RWPE2 (cell line): ENCODE data around the gene PAXX.

Experiments used
- ATAC-seq: fragments of 200-7000 bp; cut with Tn5 transposase; 3 replicates; pipeline ENCODE4 v1.9.1; 2021; ENCODE audit warnings: low read depth
- DNase-seq: peaks from one replicate; pipeline ENCODE4 v3.0.0-alpha.2; 2020; ENCODE audit warnings: low spot score
- H3K27ac ChIP-seq: fragments of 450-650 bp; 2 replicates; pipeline ENCODE4 v1.5.1; 2017; ENCODE audit warnings: mild to moderate bottlenecking; ENCODE audit not compliant: poor library complexity, severe bottlenecking
- H3K27me3 ChIP-seq: fragments of 250-450 bp; sonication (Bioruptor Pico); 2 replicates; pipeline ENCODE4 v1.5.1; 2021; ENCODE audit warnings: mild to moderate bottlenecking, moderate library complexity; ENCODE audit not compliant: insufficient read depth, poor library complexity, severe bottlenecking
- H3K36me3 ChIP-seq: fragments of 250-450 bp; sonication (Bioruptor Pico); 2 replicates; pipeline ENCODE4 v1.5.1; 2020; ENCODE audit warnings: low read depth, mild to moderate bottlenecking, moderate library complexity
- H3K4me1 ChIP-seq: fragments of 250-450 bp; sonication (Bioruptor Pico); 2 replicates; pipeline ENCODE4 v1.5.1; 2021; ENCODE audit warnings: mild to moderate bottlenecking, moderate library complexity; ENCODE audit not compliant: insufficient read depth, poor library complexity, severe bottlenecking
- H3K4me3 ChIP-seq: fragments of 250-450 bp; sonication (Bioruptor Pico); 2 replicates; pipeline ENCODE4 v1.5.1; 2021; ENCODE audit warnings: mild to moderate bottlenecking, moderate library complexity; ENCODE audit not compliant: severe bottlenecking
- H3K9me3 ChIP-seq: fragments of 250-450 bp; sonication (Bioruptor Pico); 2 replicates; pipeline ENCODE4 v1.5.1; 2021; ENCODE audit warnings: mild to moderate bottlenecking, moderate library complexity; ENCODE audit not compliant: severe bottlenecking
- TF ChIP-seq, protein P1 (sequence below): fragments of 450-650 bp; IDR thresholded peaks from one replicate; pipeline ENCODE4 v1.5.1; 2017; ENCODE audit warnings: mild to moderate bottlenecking, moderate library complexity; ENCODE audit not compliant: poor library complexity, severe bottlenecking

PAXX gene, protein sequence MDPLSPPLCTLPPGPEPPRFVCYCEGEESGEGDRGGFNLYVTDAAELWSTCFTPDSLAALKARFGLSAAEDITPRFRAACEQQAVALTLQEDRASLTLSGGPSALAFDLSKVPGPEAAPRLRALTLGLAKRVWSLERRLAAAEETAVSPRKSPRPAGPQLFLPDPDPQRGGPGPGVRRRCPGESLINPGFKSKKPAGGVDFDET

GRCh38 chr9:136991993-136992818 is at the start of gene PAXX:
Gene PAXX, plus strand, starts transcription at chr9:136992422. Its CDS starts 22 bp downstream, at chr9:136992444.
- Histone ChIP-seq H3K4me3 (peak within 1 kb of the TSS; percentile 47), H3K27me3 (no peaks in the 10 kb centered on the region), H3K4me1 (peaks cover 6% of the 10 kb centered on the region), H3K27ac (peak within 1 kb of the TSS; percentile 49), H3K9me3 (no peaks in the 10 kb centered on the region), H3K36me3 (peaks cover 4% of the 10 kb centered on the region; the same call in 1 of the 2 replicates)
- peak; percentile 73 for ATAC-seq
- DNase-seq = peak; percentile 94
- TF ChIP-seq, protein P1, sequence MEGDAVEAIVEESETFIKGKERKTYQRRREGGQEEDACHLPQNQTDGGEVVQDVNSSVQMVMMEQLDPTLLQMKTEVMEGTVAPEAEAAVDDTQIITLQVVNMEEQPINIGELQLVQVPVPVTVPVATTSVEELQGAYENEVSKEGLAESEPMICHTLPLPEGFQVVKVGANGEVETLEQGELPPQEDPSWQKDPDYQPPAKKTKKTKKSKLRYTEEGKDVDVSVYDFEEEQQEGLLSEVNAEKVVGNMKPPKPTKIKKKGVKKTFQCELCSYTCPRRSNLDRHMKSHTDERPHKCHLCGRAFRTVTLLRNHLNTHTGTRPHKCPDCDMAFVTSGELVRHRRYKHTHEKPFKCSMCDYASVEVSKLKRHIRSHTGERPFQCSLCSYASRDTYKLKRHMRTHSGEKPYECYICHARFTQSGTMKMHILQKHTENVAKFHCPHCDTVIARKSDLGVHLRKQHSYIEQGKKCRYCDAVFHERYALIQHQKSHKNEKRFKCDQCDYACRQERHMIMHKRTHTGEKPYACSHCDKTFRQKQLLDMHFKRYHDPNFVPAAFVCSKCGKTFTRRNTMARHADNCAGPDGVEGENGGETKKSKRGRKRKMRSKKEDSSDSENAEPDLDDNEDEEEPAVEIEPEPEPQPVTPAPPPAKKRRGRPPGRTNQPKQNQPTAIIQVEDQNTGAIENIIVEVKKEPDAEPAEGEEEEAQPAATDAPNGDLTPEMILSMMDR = no peak

DNA sequence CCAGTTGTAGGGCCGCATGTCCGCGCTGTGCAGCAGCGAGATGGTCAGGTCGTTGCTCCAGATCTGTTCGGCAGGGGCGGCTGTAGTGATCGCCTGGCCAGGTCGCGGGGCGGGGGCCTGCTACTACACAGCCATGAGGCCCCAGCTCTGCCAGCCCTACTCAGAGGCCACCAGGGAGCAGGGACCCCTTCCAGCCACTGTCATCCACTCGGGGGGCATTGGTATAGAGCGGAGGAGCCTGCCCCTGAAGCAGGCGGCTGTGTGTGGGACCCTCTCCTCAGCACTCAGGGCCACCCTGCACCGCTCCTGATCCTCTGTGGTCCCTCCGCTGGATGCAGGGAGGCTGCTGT is 49.4 kb upstream of the PAXX start:
- Histone ChIP-seq H3K27ac (peak overlapping the region; percentile 69), H3K4me3 (peak overlapping the region; percentile 98), H3K4me1 (peaks cover 3% of the 10 kb centered on the region), H3K36me3 (peaks cover 31% of the 10 kb centered on the region), H3K9me3 (no peaks in the 10 kb centered on the region), H3K27me3 (no peaks in the 10 kb centered on the region)
- DNase-seq (peak; percentile 58), ATAC-seq (no peak)
- TF ChIP-seq, protein P1 = no peak

DNA sequence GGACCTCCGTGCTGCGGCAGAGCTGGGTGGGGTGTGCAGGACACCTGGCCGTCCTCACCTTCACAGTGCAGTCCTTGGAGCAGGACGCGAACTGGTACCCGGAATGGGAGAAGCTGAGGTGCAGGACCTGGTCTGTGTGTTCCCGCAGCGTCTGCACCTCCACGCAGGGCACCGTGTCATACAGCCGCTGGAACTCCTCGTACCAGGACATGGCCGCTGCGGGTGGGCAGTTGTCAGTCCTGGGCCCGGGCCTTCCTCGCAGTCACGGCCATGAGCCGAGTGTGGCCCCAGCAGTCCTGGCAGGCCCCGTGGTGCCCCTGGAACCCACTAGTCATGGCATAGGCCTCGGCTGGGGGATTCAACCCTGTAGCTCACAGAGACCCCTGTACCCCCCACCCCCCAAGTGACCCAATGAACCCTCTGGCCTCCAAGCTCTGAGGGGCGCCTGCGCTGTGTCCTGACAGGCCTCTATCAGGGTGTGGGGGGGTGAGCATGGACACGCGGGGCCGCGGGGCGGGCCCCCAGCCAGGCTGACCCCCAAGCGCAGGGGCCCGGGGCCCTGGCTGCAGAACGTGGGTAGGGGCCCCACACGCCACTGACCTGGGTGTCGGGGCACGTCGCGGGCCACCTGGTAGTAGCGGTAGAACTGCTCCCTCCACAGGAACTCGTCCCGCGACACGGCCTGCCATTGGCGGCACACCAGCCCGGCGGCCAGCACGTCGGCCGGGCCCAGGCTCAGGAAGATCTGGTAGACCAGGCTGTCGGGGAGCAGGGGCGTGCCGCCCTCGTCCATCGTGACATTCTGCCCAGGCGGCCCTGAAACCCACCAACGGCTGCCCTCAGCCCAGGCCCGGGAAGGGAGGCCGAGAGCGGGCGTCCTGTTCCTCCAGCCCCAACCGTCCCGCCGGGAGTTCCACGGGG is 48.7 kb upstream of the PAXX start:
- TF ChIP-seq, protein P1 = no peak
- Histone ChIP-seq H3K27ac (peak overlapping the region; percentile 69), H3K4me3 (peak overlapping the region; percentile 98), H3K4me1 (peaks cover 9% of the 10 kb centered on the region), H3K27me3 (no peaks in the 10 kb centered on the region), H3K9me3 (no peaks in the 10 kb centered on the region), H3K36me3 (peaks cover 31% of the 10 kb centered on the region)
- peak; percentile 26; the same call in 2 of the 3 replicates for ATAC-seq
- peak; percentile 69 for DNase-seq

GRCh38 chr9:136944212-136944518 is 48.1 kb upstream of the PAXX start:
- DNase-seq (peak; percentile 53), ATAC-seq (peak; percentile 24)
- H3K36me3 ChIP-seq = peaks cover 31% of the 10 kb centered on the region
- no peaks in the 10 kb centered on the region for H3K27me3 ChIP-seq
- H3K4me3 ChIP-seq = peak overlapping the region; percentile 98
- peaks cover 9% of the 10 kb centered on the region for H3K4me1 ChIP-seq
- no peaks in the 10 kb centered on the region for H3K9me3 ChIP-seq
- H3K27ac ChIP-seq = peak overlapping the region; percentile 69
- TF ChIP-seq, protein P1 = no peak
